A549 (cell line): ENCODE results near the gene ERI2. TPM values are rescaled to one million over a fixed set of nuclear protein-coding genes. Genes with fewer than 3 reads are reported as not detected.

Experiments used
- ATOH8 ChIP-seq: fragments of 250-450 bp; sonication (Bioruptor Pico); IDR thresholded peaks from 2 replicates; pipeline ENCODE4 v1.5.0; 2020; ENCODE audit warnings: low read depth, mild to moderate bottlenecking, moderate library complexity
- CBX2 ChIP-seq: fragments of 200-600 bp; sonication (generic); IDR thresholded peaks from 2 replicates; pipeline ENCODE4 v1.6.1; 2016; ENCODE audit warnings: low read depth, mild to moderate bottlenecking, borderline replicate concordance
- CHD2 ChIP-seq: fragments of 150-350 bp; IDR thresholded peaks from 2 replicates; pipeline ENCODE4 v1.6.1; 2014; ENCODE audit warnings: low read length; ENCODE audit not compliant: partially characterized antibody
- CTCF ChIP-seq: fragments of >200 bp; sonication (Bioruptor Twin); formaldehyde crosslinking; IDR thresholded peaks from 3 replicates; pipeline ENCODE4 v1.5.1; 2016
- E2F6 ChIP-seq: IDR thresholded peaks from 2 replicates; pipeline ENCODE4 v1.6.1; 2012; ENCODE audit warnings: low read depth, borderline replicate concordance
- ELK1 ChIP-seq: fragments of 150-350 bp; IDR thresholded peaks from 2 replicates; pipeline ENCODE4 v1.6.1; 2014; ENCODE audit warnings: low read depth, mild to moderate bottlenecking, low read length
- FOSB ChIP-seq: fragments of 250-450 bp; sonication (Bioruptor Pico); IDR thresholded peaks from 2 replicates; pipeline ENCODE4 v1.5.0; 2020; ENCODE audit warnings: mild to moderate bottlenecking, moderate library complexity
- FOSL2 ChIP-seq, 2 experiments: fragments of 450-650 bp in 1 of 2; fragments of >200 bp in 1 of 2; sonication (Bioruptor Twin) in 1 of 2; formaldehyde crosslinking; IDR thresholded peaks; 2 replicates each; pipeline versions ENCODE4 v1.5.0 to v1.6.1; 2016 to 2020; ENCODE audit warnings: mild to moderate bottlenecking in 1 of 2, moderate library complexity in 1 of 2
- GATA3 ChIP-seq: IDR thresholded peaks from 2 replicates; pipeline ENCODE4 v1.6.1; 2012; ENCODE audit warnings: borderline replicate concordance
- HES2 ChIP-seq: fragments of >200 bp; sonication (Bioruptor Twin); formaldehyde crosslinking; IDR thresholded peaks from 2 replicates; pipeline ENCODE4 v1.6.1; 2016
- HOXB5 ChIP-seq: fragments of 250-450 bp; sonication (Bioruptor Pico); IDR thresholded peaks from 2 replicates; pipeline ENCODE4 v1.5.0; 2020; ENCODE audit warnings: mild to moderate bottlenecking, moderate library complexity
- JUN ChIP-seq, 2 experiments: fragments of >200 bp; sonication (Bioruptor Twin); formaldehyde crosslinking; IDR thresholded peaks; 2 replicates in 1 of 2; 3 replicates in 1 of 2; pipeline ENCODE4 v1.6.1; 2016 to 2017
- JUNB ChIP-seq: fragments of >200 bp; sonication (Bioruptor Twin); formaldehyde crosslinking; IDR thresholded peaks from 2 replicates; pipeline ENCODE4 v1.6.1; 2016
- KDM1A ChIP-seq: fragments of 200-600 bp; sonication (generic); IDR thresholded peaks from 2 replicates; pipeline ENCODE4 v1.6.1; 2016; ENCODE audit warnings: low read depth, mild to moderate bottlenecking
- MAFK ChIP-seq: fragments of 450-650 bp; IDR thresholded peaks from 2 replicates; pipeline ENCODE4 v1.6.1; 2014; ENCODE audit not compliant: partially characterized antibody
- MYC ChIP-seq: IDR thresholded peaks from 2 replicates; pipeline ENCODE4 v1.6.1; 2012; ENCODE audit warnings: mild to moderate bottlenecking, inconsistent platforms, low read length, improper control_type of control experiment, borderline replicate concordance
- NFE2L2 ChIP-seq: fragments of 150-350 bp; conservative IDR thresholded peaks from 2 replicates; pipeline ENCODE4 v1.6.1; 2014; ENCODE audit warnings: low read length
- NPAS2 ChIP-seq: fragments of 250-450 bp; sonication (Bioruptor Pico); IDR thresholded peaks from 2 replicates; pipeline ENCODE4 v1.8.0; 2022; ENCODE audit warnings: mild to moderate bottlenecking, moderate library complexity, borderline replicate concordance
- PBX3 ChIP-seq: IDR thresholded peaks from 2 replicates; pipeline ENCODE4 v1.6.1; 2012
- PHF8 ChIP-seq: fragments of 200-600 bp; sonication (generic); IDR thresholded peaks from 2 replicates; pipeline ENCODE4 v1.6.1; 2016; ENCODE audit warnings: low read depth, mild to moderate bottlenecking, antibody characterized with exemption, moderate library complexity, borderline replicate concordance
- POLR2A ChIP-seq: IDR thresholded peaks from 2 replicates; pipeline ENCODE4 v1.6.1; 2012; ENCODE audit warnings: mild to moderate bottlenecking, low read length
- RAD21 ChIP-seq, 2 experiments: fragments of >200 bp in 1 of 2; sonication (Bioruptor Twin) in 1 of 2; formaldehyde crosslinking in 1 of 2; IDR thresholded peaks in 1 of 2; conservative IDR thresholded peaks in 1 of 2; 2 replicates in 1 of 2; 3 replicates in 1 of 2; pipeline ENCODE4 v1.6.1; 2012 to 2018; ENCODE audit warnings: inconsistent platforms in 1 of 2
- RARB ChIP-seq: fragments of 250-450 bp; sonication (Bioruptor Pico); IDR thresholded peaks from 2 replicates; pipeline ENCODE4 v1.8.0; 2021; ENCODE audit warnings: mild to moderate bottlenecking, moderate library complexity
- RNF2 ChIP-seq: fragments of 200-600 bp; sonication (generic); IDR thresholded peaks from 2 replicates; pipeline ENCODE4 v1.6.1; 2016; ENCODE audit warnings: low read depth, mild to moderate bottlenecking, antibody characterized with exemption, moderate library complexity, borderline replicate concordance
- TP53 ChIP-seq: fragments of 250-450 bp; sonication (Bioruptor Pico); IDR thresholded peaks from 2 replicates; pipeline ENCODE4 v1.5.0; 2021; ENCODE audit warnings: mild to moderate bottlenecking, moderate library complexity
- ZC3H11A ChIP-seq: fragments of 450-650 bp; IDR thresholded peaks from 2 replicates; pipeline ENCODE4 v1.6.1; 2014; ENCODE audit warnings: antibody characterized with exemption, mild to moderate bottlenecking
- ZNF302 ChIP-seq: fragments of 250-450 bp; sonication (Bioruptor Pico); IDR thresholded peaks from 2 replicates; pipeline ENCODE4 v1.9.0; 2021; ENCODE audit warnings: inconsistent platforms, mild to moderate bottlenecking, moderate library complexity
- polyA plus RNA-seq, 4 experiments: library from polyadenylated mRNA; depleted of rRNA in 3 of 4; stranded (reverse); fragments of >200 nt; fragmentation: RNase III in 1 of 4; extraction: RNeasy Plus Mini Kit Qiagen cat#74134 plus additional on column Dnase treatment in 1 of 4; gene quantifications; 2 replicates in 3 of 4; 3 replicates in 1 of 4; pipeline ENCODE4 v1.2.3, GENCODE V29; 2011 to 2017

ERI2 gene
- polyA plus RNA-seq, 2 of the 4 experiments (the other 2 are of a cell fraction): 15.9 to 25.1 TPM

- no peak for TF ChIP-seq CHD2
- peak; percentile 52 to 90; a peak in 4 of 5 replicates for TF ChIP-seq JUN (IDR thresholded peaks at IDR 0.05)
- TF ChIP-seq ATOH8: peak; percentile 34; the same call in 1 of the 2 replicates
- TF ChIP-seq RARB (CRISPR knock-in tag): no peak
- no peak for TF ChIP-seq RNF2
- no peak for TF ChIP-seq ZNF302
- no peak for TF ChIP-seq ELK1
- TF ChIP-seq TP53 (CRISPR knock-in tag): no peak
- peak; percentile 76 for TF ChIP-seq POLR2A
- TF ChIP-seq PHF8: peak; percentile 37
- TF ChIP-seq JUNB: no peak
- TF ChIP-seq FOSL2 (IDR thresholded peaks at IDR 0.05): no peak
- TF ChIP-seq FOSL2 (CRISPR knock-in tag; IDR thresholded peaks at IDR 0.05): no peak
- no peak; the same call in 1 of the 2 replicates for TF ChIP-seq KDM1A
- no peak for TF ChIP-seq HOXB5 (CRISPR knock-in tag)
- TF ChIP-seq PBX3: peak; percentile 76; the same call in 1 of the 2 replicates
- no peak for TF ChIP-seq FOSB
- TF ChIP-seq CTCF: peak; percentile 47
- no peak for TF ChIP-seq MYC
- TF ChIP-seq E2F6: peak; percentile 76
- no peak for TF ChIP-seq CBX2
- no peak for TF ChIP-seq NPAS2 (CRISPR knock-in tag)
- no peak for TF ChIP-seq ZC3H11A
- TF ChIP-seq HES2: no peak
- TF ChIP-seq GATA3: peak; percentile 38; the same call in 1 of the 2 replicates
- TF ChIP-seq MAFK: no peak
- peak in 1 of 2 experiments; percentile 20; a peak in 2 of 5 replicates for TF ChIP-seq RAD21 (conservative IDR thresholded peaks at IDR 0.05 in 1 of 2, IDR thresholded peaks at IDR 0.05 in 1 of 2)
- TF ChIP-seq NFE2L2: no peak
Observed at GRCh38 chr16:20806168-20807050, at the start of gene ERI2, which contains the start of gene REXO5 (continued).
